Measurements from ENCODE around the gene NDC1. TPM values are rescaled to one million over a fixed set of nuclear protein-coding genes. Genes with fewer than 3 reads are reported as not detected.

NDC1 gene
- total RNA-seq, 1 experiment from 2014 or later: 44.8 TPM

- H3K36me3 Mint-ChIP-seq (ENCODE audit: insufficient read depth, unreplicated experiment): no peaks in the 10 kb centered on the region
- CTCF ChIA-PET: no interaction called here
- no peak for TF ChIP-seq CTCF (IDR thresholded peaks at IDR 0.05; ENCODE audit: unreplicated experiment)
- no TSS peak for BruUV-seq (replicated peaks)
- no peak overlapping the region for H3K27ac Mint-ChIP-seq (ENCODE audit: unreplicated experiment)
- no peak overlapping the region for H3K4me3 Mint-ChIP-seq (ENCODE audit: low read depth, unreplicated experiment)
- peaks cover 69% of the 10 kb centered on the region for H3K27me3 Mint-ChIP-seq (ENCODE audit: unreplicated experiment)
- no peaks in the 10 kb centered on the region for H3K4me1 Mint-ChIP-seq (ENCODE audit: low read depth, unreplicated experiment)
- no peaks in the 10 kb centered on the region for H3K9me3 Mint-ChIP-seq (ENCODE audit: low read depth, unreplicated experiment)
- no peak for DNase-seq
- intact Hi-C loops (cut with micrococcal nuclease; ENCODE audit: unreplicated experiment): no loop called here
Observed at GRCh38 chr1:53725238-53725689, 112.8 kb downstream of the NDC1 start.

GRCh38 chr1:53722025-53722424, 116.1 kb downstream of the NDC1 start:
- no peak for TF ChIP-seq CTCF (IDR thresholded peaks at IDR 0.05; ENCODE audit: unreplicated experiment)
- Mint-ChIP-seq H3K9me3 (ENCODE audit: low read depth, unreplicated experiment) (no peaks in the 10 kb centered on the region), H3K36me3 (ENCODE audit: insufficient read depth, unreplicated experiment) (no peaks in the 10 kb centered on the region), H3K27me3 (ENCODE audit: unreplicated experiment) (peaks cover 36% of the 10 kb centered on the region), H3K27ac (ENCODE audit: unreplicated experiment) (no peak overlapping the region), H3K4me3 (ENCODE audit: low read depth, unreplicated experiment) (no peak overlapping the region), H3K4me1 (ENCODE audit: low read depth, unreplicated experiment) (no peaks in the 10 kb centered on the region)
- intact Hi-C loops (cut with micrococcal nuclease; ENCODE audit: unreplicated experiment): no loop called here
- CTCF ChIA-PET: no interaction called here
- no TSS peak for BruUV-seq (replicated peaks)
- no peak for DNase-seq

GRCh38 chr1:53721088-53721487, 117.0 kb downstream of the NDC1 start:
- Mint-ChIP-seq H3K4me3 (ENCODE audit: low read depth, unreplicated experiment) (no peak overlapping the region), H3K4me1 (ENCODE audit: low read depth, unreplicated experiment) (no peaks in the 10 kb centered on the region), H3K27me3 (ENCODE audit: unreplicated experiment) (peaks cover 27% of the 10 kb centered on the region), H3K9me3 (ENCODE audit: low read depth, unreplicated experiment) (no peaks in the 10 kb centered on the region), H3K36me3 (ENCODE audit: insufficient read depth, unreplicated experiment) (no peaks in the 10 kb centered on the region), H3K27ac (ENCODE audit: unreplicated experiment) (no peak overlapping the region)
- CTCF ChIA-PET: no interaction called here
- no TSS peak for BruUV-seq (replicated peaks)
- no peak for TF ChIP-seq CTCF (IDR thresholded peaks at IDR 0.05; ENCODE audit: unreplicated experiment)
- DNase-seq: no peak
- intact Hi-C loops (cut with micrococcal nuclease; ENCODE audit: unreplicated experiment): no loop called here

- H3K4me3 Mint-ChIP-seq (ENCODE audit: low read depth, unreplicated experiment): no peak overlapping the region
Observed at GRCh38 chr1:53719469-53719868, 118.6 kb downstream of the NDC1 start.

More at GRCh38 chr1:53719469-53719868, 118.6 kb downstream of the NDC1 start:
- Mint-ChIP-seq H3K27me3 (ENCODE audit: unreplicated experiment) (peaks cover 11% of the 10 kb centered on the region), H3K27ac (ENCODE audit: unreplicated experiment) (no peak overlapping the region), H3K4me1 (ENCODE audit: low read depth, unreplicated experiment) (no peaks in the 10 kb centered on the region), H3K36me3 (ENCODE audit: insufficient read depth, unreplicated experiment) (no peaks in the 10 kb centered on the region), H3K9me3 (ENCODE audit: low read depth, unreplicated experiment) (no peaks in the 10 kb centered on the region)
- CTCF ChIA-PET: no interaction called here
- DNase-seq: no peak
- no TSS peak for BruUV-seq (replicated peaks)
- no peak for TF ChIP-seq CTCF (IDR thresholded peaks at IDR 0.05; ENCODE audit: unreplicated experiment)
- intact Hi-C loops (cut with micrococcal nuclease; ENCODE audit: unreplicated experiment): no loop called here
